GM18526 (cell line): ENCODE measurements around the gene SLC2A4RG.

Source experiments
- POLR2A ChIP-seq: IDR thresholded peaks from 3 replicates; pipeline ENCODE4 v1.6.1; 2011; ENCODE audit not compliant: insufficient read length; ENCODE audit errors: extremely low read depth

SLC2A4RG gene

GRCh38 chr20:63769891-63770474 is 30.4 kb downstream of the SLC2A4RG start:
- TF ChIP-seq POLR2A, result no peak

- no peak for TF ChIP-seq POLR2A
Observed at GRCh38 chr20:63771046-63771707, 31.6 kb downstream of the SLC2A4RG start.

- TF ChIP-seq POLR2A, result no peak
Observed at GRCh38 chr20:63772781-63773518, 33.4 kb downstream of the SLC2A4RG start.

- TF ChIP-seq POLR2A, result no peak
Observed at GRCh38 chr20:63773571-63774241, 34.1 kb downstream of the SLC2A4RG start.

- TF ChIP-seq POLR2A, result no peak
Observed at GRCh38 chr20:63774306-63774705, 34.7 kb downstream of the SLC2A4RG start.

- no peak for TF ChIP-seq POLR2A
Observed at GRCh38 chr20:63775096-63775978, 35.8 kb downstream of the SLC2A4RG start.

GRCh38 chr20:63777614-63778013 is 38.0 kb downstream of the SLC2A4RG start:
- TF ChIP-seq POLR2A, result no peak

- TF ChIP-seq POLR2A, result no peak
Observed at GRCh38 chr20:63778034-63778752, 38.6 kb downstream of the SLC2A4RG start.

- TF ChIP-seq POLR2A, result no peak
Observed at GRCh38 chr20:63778857-63779256, 39.3 kb downstream of the SLC2A4RG start.

- TF ChIP-seq POLR2A, result no peak
Observed at GRCh38 chr20:63781181-63781580, 41.6 kb downstream of the SLC2A4RG start.

GRCh38 chr20:63782051-63782471 is 42.5 kb downstream of the SLC2A4RG start:
- no peak for TF ChIP-seq POLR2A

GRCh38 chr20:63782521-63782971 is 43.0 kb downstream of the SLC2A4RG start:
- no peak for TF ChIP-seq POLR2A

GRCh38 chr20:63783970-63784369 is 44.4 kb downstream of the SLC2A4RG start:
- TF ChIP-seq POLR2A, result no peak

- no peak for TF ChIP-seq POLR2A
Observed at GRCh38 chr20:63785691-63786131, 46.1 kb downstream of the SLC2A4RG start.

- TF ChIP-seq POLR2A, result no peak
Observed at GRCh38 chr20:63787302-63787701, 47.7 kb downstream of the SLC2A4RG start.
